Activated CD8-positive, alpha-beta memory T cell treated with anti-CD3 and anti-CD28 coated beads for 1 hour (primary cell): ENCODE measurements around the gene RAPGEF5.
"Not testable (repeated sequence)": the region's sequence is repeated elsewhere in the genome, so short reads cannot be mapped to it uniquely, and the experiment has no call there.

ENCODE experiments used
- DNase-seq, 2 donors: peaks; one replicate each; pipeline ENCODE4 v3.0.0-alpha.2; 2020; ENCODE audit warnings: low read depth in 1 of 2; ENCODE audit errors: extremely low read depth in 1 of 2

The RAPGEF5 gene

DNA sequence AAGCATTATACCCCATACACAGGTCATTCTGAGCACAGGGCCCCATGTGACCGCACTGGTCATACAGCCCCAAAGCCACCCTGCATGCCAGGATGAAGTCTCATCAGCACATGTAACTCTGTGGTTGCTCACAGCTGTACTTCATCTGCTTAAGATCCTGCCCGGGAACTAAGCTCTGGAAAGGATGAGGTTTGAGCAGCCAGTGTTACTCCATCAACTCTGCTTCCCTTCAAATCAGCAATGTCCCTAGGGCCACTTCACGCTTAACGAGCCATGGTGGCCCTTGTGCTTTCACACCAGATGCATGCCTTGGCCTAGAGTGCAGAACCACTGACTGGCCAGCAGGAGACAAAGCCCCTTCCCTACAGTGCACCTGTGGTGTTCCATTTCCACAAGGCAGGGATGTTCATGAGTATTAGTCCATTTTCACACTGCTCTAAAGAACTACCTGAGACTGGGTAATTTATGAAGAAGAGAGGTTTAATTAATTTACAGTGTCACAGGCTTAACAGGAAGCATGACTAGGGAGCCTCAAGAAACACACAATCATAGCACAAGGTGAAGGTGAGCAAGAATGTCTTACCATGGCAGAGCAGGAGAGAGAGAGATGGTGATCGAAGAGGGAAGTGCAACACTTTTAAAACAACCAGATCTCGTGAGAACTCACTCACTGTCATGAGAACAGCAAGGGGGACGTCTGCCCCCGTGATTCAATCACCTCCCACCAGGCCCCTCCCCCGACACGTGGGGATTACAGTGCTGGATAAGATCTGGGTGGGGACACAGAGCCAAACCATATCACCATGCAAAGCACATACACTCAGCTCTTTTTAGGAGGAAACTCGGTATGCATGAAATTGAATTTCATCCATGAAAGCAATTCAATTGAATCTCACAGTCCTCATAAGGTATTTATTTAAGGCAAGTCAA, 262.3 kb downstream of the RAPGEF5 start:
- no peak for DNase-seq

- DNase-seq, result no peak
Observed at GRCh38 chr7:22093936-22094335, 263.0 kb downstream of the RAPGEF5 start.

DNA sequence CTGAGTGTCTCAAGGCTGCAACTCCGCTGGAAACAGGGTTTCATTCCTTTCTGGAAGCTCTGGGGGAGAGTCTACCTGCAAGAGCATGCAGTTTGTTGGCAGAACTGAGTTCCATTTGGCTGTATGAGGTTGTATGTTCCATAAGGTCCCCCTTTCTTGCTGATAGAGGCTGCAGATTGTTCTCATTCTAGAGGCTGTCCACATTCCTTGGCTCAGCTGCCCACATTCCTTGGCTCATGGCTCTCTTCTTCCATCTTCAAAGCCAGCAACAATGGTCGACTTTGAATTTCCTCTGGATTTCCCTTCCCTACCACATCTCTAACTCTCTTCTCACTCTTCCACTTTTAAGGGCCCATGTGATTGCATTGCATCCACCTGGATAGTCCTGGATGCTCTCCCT, 264.0 kb downstream of the RAPGEF5 start:
- no peak for DNase-seq

DNA sequence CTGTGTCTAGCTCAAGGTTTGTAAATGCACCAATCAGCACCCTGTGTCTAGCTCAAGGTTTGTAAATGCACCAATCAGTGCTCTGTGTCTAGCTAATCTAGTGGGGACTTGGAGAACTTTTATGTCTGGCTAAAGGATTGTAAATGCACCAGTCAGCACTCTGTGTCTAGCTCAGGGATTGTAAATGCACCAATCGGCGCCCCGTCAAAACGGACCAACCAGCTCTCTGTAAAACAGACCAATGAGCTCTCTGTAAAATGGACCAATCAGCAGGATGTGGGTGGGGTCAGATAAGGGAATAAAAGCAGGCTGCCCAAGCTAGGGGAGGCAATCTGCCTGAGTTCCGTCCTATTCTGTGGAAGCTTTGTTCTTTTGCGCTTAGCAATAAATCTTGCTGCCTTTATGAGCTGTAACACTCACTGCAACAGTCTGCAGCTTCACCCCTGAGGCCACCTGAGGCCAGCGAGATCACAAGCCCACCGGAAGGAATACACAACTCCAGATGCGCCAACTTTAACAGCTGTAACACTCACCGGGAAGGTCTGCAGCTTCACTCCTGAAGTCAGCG, 265.9 kb downstream of the RAPGEF5 start:
- DNase-seq, result not testable (repeated sequence)

- DNase-seq, result no peak
Observed at GRCh38 chr7:22090512-22090911, 266.4 kb downstream of the RAPGEF5 start.

GRCh38 chr7:22090107-22090506, 266.8 kb downstream of the RAPGEF5 start:
- DNase-seq, result no peak

GRCh38 chr7:22088827-22089226, 268.1 kb downstream of the RAPGEF5 start:
- no peak for DNase-seq

DNA sequence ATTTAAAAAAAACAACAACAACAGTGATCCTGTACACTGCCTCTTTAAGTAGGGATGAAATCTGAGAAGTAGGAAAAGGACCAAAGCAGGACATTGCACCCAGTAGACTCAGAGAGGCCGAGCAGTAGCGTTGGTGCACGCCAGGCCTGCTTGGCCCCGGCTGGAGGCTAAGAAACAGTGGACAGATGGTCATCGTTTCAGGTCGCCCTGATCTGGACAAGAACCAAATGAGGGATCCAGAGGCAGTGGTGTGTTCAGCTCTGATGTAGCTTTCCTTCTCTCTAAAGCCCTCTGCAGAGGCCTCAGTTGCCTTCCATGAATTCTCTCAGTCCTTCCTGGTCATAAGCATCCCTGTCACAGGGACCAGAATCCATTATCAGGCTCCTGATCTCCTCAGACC, 269.1 kb downstream of the RAPGEF5 start:
- no peak for DNase-seq

DNA sequence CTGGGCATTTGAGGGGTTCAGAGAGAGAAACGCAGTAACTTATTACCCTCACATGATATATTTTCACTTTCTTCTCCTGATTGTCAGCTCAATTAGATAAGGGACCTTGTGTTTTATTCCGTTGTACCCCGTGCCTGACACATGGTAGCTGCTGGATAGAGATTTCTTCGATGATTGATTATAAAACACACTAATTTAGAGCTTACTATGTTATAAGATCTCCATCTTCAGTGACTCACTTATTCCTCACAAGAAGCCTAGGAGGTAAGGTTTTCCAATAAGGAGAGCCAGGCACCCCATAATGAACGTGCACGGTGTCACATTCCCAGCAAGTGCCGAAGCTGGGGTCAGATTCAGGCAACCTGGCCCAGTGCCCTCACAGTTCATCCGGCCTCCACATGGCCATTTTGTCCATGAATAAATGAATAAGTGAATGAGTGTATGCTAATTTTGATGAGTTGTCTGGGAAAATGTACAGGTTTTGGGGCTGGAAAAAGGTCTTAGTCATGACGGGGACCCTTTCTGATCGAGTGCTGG, 273.2 kb downstream of the RAPGEF5 start:
- DNase-seq, result no peak

DNA sequence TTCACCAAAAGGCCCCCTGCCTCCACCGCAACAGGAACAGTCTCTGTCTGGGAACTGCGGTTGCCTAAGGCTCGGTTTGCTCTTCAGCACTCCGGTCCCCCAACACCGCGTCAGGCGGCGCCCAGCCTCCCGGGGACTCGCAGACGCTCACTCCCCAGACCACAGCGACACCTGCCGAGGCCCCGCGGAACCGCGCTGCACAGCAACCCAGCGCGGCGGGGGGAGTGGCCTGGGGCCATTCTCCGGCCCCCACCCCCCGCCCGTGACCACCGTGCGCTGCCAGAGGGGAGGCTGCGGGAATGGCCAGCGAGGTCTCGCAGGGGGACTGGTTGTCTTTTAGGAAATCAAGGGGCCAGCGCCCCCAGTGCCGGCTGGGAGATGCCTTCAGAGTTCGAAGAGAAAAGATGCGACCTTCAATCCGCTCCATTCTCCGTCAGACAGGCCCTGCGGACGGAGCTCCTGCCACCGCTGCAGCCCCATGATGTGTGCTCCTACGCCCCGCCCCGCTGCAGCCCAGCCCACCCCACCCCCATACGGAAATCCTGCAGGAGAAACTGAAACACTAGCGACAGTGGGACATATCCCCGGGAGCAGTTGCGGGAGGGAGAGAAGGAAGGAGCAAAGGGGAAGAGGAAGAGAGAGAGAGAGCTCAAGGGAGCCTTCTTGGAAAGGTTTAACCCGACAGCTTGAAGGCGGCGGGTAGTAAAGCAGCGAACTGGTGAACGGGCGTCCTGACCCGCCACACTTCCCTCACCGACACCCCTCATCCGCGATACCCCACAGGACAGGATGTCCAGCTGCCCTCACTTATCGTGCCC, 273.9 kb downstream of the RAPGEF5 start:
- DNase-seq, result peak; percentile 42 to 78

DNA sequence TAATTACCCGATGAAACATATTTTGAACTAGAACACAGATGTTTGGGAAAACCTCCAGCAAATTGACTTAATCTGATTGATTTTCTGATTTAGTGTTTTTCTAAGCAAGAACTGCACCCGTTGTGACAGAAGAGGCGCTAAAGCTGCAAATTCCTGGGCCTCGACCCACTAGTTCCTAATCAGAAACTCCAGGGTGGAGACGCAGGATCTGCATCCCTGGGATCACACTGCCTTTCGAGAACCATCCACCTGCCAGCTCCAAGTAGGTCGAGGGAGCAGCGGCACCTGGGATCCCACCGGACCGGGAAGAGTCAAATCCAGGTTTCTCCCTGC, 274.4 kb downstream of the RAPGEF5 start:
- DNase-seq, result no peak

DNA sequence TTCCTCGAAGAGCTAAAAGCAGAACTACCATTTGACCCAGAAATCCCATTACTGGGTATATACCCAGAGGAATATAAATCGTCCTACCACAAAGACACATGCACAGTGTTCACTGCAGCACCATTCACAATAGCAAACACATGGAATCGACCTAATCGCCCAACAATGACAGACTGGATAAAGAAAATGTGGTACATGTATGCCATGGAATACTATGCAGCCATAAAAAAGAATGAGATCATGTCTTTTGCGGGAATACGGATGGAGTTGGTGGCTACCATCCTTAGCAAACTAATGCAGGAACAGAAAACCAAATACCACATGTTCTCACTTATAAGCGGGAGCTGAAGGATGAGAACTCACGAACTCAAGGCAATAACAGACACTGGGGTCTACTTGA, 276.7 kb downstream of the RAPGEF5 start:
- DNase-seq, result not testable (repeated sequence)

DNA sequence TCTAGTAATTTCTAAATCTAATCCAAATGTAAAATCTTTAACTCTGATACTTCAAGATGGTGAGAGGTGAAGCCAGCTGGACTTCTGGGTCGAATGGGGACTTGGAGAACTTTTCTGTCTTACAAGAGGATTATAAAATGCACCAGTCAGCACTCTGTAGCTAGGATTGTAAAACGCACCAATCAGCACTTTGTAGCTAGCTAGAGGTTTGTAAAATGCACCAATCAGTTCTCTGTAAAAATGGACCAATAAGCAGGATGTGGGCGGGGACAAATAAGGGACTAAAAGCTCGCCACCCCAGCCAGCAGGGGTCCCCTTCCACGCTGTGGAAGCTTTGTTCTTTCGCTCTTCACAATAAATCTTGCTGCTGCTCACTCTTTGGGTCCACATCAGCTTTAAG, 278.1 kb downstream of the RAPGEF5 start:
- DNase-seq, result not testable (repeated sequence)

- DNase-seq, result no peak
Observed at GRCh38 chr7:22075561-22075960, 281.4 kb downstream of the RAPGEF5 start.

DNA sequence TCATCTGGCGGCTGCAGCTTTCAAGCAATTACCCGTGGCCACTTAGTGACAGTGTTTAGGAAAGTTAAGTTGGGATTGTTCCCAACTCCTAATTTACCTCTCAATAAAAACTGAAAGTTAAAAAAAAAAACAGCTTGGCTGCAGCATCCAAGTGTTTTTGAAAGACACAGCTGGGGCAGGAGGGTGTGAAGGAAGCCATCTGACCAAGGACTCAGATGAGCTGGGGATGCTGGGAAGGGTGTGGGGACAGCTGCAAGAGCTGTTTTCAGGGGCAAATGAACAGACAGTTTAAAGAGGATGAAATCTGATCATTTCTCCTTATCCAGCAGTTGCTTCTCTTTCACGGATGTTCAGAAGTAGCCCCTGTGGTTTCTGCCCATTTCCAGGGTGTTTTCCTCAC, 282.1 kb downstream of the RAPGEF5 start:
- DNase-seq, result no peak
